OCI-LY7 (cell line): ENCODE data around the gene HAGHL. TPM values are rescaled to one million over a fixed set of nuclear protein-coding genes. Genes with fewer than 3 reads are reported as not detected.
A peak's percentile ranks its signal among the peaks of the same experiment; 100 is the strongest.

Experiments
- BruUV-seq: library from RNA; stranded (reverse); fragments of 400-500 nt; replicated peaks from 2 replicates; lab custom pipeline; 2021; lab: Mats Ljungman, UMichigan
- CTCF ChIA-PET: fragments of 300-600 bp; sonication (Branson Sonifier 250); formaldehyde crosslinking; loops from one replicate; lab custom pipeline; 2022; ENCODE audit warnings: antibody characterized with exemption; ENCODE audit not compliant: unreplicated experiment; lab: Charles Lee
- POLR2A ChIA-PET: fragments of 300-600 bp; sonication (Branson Sonifier 250); formaldehyde crosslinking; loops from one replicate; lab custom pipeline; 2022; ENCODE audit warnings: antibody characterized with exemption; lab: Charles Lee
- DNase-seq: peaks from one replicate; pipeline ENCODE4 v3.0.0-alpha.2; 2015; ENCODE audit warnings: low spot score
- H2AFZ ChIP-seq: fragments of 200-600 bp; sonication (generic), shearing (Covaris generic); 2 replicates; pipeline ENCODE4 v1.6.1; 2014; ENCODE audit warnings: mild to moderate bottlenecking, antibody characterized with exemption, low read length, moderate library complexity
- H3K27ac ChIP-seq: fragments of 200-600 bp; sonication (generic); 2 replicates; pipeline ENCODE4 v1.5.1; 2014; ENCODE audit warnings: mixed run types, low read depth, mild to moderate bottlenecking, moderate library complexity, low read length, inconsistent platforms; ENCODE audit not compliant: poor library complexity, severe bottlenecking
- H3K36me3 ChIP-seq: fragments of 200-600 bp; sonication (generic); 2 replicates; pipeline ENCODE4 v1.6.1; 2014; ENCODE audit warnings: mild to moderate bottlenecking, antibody characterized with exemption, low read length, moderate library complexity, mixed read lengths; ENCODE audit not compliant: insufficient read depth
- H3K4me1 ChIP-seq: fragments of 200-600 bp; sonication (generic); 2 replicates; pipeline ENCODE4 v1.5.1; 2014; ENCODE audit warnings: mild to moderate bottlenecking, low read length; ENCODE audit not compliant: insufficient read depth, poor library complexity, severe bottlenecking
- H3K4me2 ChIP-seq: fragments of 200-600 bp; sonication (generic); 2 replicates; pipeline ENCODE4 v1.6.1; 2014; ENCODE audit warnings: mild to moderate bottlenecking, low read length
- H3K4me3 ChIP-seq: fragments of 200-600 bp; sonication (generic); 2 replicates; pipeline ENCODE4 v1.5.1; 2014; ENCODE audit warnings: mild to moderate bottlenecking, low read depth, low read length; ENCODE audit not compliant: poor library complexity, severe bottlenecking
- H3K79me2 ChIP-seq: fragments of 200-600 bp; sonication (generic); 2 replicates; pipeline ENCODE4 v1.6.1; 2016; ENCODE audit warnings: low read depth, mild to moderate bottlenecking, low read length, moderate library complexity, mixed read lengths; ENCODE audit not compliant: insufficient read depth
- H3K9me2 ChIP-seq: fragments of 200-600 bp; sonication (generic); 2 replicates; pipeline ENCODE4 v1.6.1; 2016; ENCODE audit warnings: mild to moderate bottlenecking, low read length, mixed read lengths; ENCODE audit not compliant: insufficient read depth
- H3K9me3 ChIP-seq: fragments of 200-600 bp; sonication (generic); 2 replicates; pipeline ENCODE4 v1.6.1; 2014; ENCODE audit warnings: mild to moderate bottlenecking, mixed run types, low read length, mixed read lengths
- H4K20me1 ChIP-seq: fragments of 200-600 bp; sonication (generic); 2 replicates; pipeline ENCODE4 v1.6.1; 2014; ENCODE audit warnings: mild to moderate bottlenecking, antibody characterized with exemption, low read length, moderate library complexity, mixed read lengths; ENCODE audit not compliant: insufficient read depth
- EZH2phosphoT487 ChIP-seq: fragments of 200-600 bp; sonication (generic); IDR thresholded peaks from 2 replicates; pipeline ENCODE4 v1.6.1; 2018; ENCODE audit warnings: low read depth, borderline replicate concordance, mild to moderate bottlenecking, mixed run types, antibody characterized with exemption, low read length, moderate library complexity, mixed read lengths
- intact Hi-C: fragments of 100-400 bp; cut with micrococcal nuclease; formaldehyde crosslinking; loops from one replicate; pipeline ENCODE4 v1.10.0; 2022; ENCODE audit not compliant: unreplicated experiment
- total RNA-seq, 2 experiments: library from RNA; depleted of rRNA in 1 of 2; stranded (reverse); fragments of >200 nt in 1 of 2; shearing (Covaris generic) in 1 of 2; gene quantifications; 2 replicates each; pipeline ENCODE4 v1.2.3, GENCODE V29; 2014 to 2022
- TF ChIP-seq, protein P1 (sequence below): fragments of 200-600 bp; sonication (generic); conservative IDR thresholded peaks from 2 replicates; pipeline ENCODE4 v1.5.1; 2014; ENCODE audit warnings: mild to moderate bottlenecking, antibody characterized with exemption, low read length, moderate library complexity, mixed read lengths

Gene HAGHL
- total RNA-seq, 2 experiments from 2014 or later: 30.8 to 57.9 TPM

DNA sequence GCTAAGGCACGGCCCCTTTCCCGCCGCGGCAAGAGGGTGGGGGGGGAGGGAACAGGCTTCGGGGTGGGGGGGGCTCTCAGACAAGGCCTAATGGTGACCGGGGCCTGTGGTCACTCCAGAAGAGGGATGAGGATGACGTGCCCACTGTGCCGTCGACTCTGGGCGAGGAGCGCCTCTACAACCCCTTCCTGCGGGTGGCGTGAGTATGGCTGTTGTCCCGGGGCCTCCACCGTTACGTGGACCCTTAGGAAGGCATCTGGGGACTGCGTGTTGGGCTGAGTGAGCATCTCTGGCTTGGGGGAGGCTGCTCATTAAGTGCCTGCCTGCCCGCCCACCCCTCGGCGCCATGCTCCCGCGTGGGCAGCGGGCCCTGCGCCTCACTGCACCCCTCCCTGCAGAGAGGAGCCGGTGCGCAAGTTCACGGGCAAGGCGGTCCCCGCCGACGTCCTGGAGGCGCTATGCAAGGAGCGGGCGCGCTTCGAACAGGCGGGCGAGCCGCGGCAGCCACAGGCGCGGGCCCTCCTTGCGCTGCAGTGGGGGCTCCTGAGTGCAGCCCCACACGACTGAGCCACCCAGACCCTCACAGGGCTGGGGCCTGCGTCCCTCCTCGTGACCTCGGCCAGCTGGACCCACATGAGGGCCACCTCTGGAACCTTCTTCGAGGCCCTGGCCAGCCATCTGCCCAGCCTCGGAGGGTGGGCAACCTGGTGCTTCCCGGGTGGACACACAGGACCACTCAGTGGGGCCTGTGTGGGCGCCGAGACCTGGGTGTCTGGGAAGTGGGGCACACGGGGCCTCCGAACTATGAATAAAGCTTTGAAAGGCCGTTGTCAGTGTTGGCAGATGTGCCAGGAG is 2.2 kb downstream of the HAGHL start:
- H3K4me1 ChIP-seq: peaks cover 22% of the 10 kb centered on the region
- H3K4me3 ChIP-seq: no peak overlapping the region
- no peak for DNase-seq
- no peak overlapping the region for H2AFZ ChIP-seq
- no peaks in the 10 kb centered on the region for H3K79me2 ChIP-seq
- H3K27ac ChIP-seq: peak overlapping the region; percentile 71
- intact Hi-C loops: no loop called here
- peaks cover 47% of the 10 kb centered on the region for H3K36me3 ChIP-seq
- TSS peak; percentile 66 for BruUV-seq
- POLR2A ChIA-PET: interaction anchor here (1.2 to 1.3 kb wide), 2 partner anchors 8 kb away, joined by 4 to 8 read pairs; partner anchors contain the start of gene ANTKMT
- H4K20me1 ChIP-seq: no peaks in the 10 kb centered on the region
- H3K4me2 ChIP-seq: peak overlapping the region; percentile 100; the same call in 1 of the 2 replicates
- no peaks in the 10 kb centered on the region for H3K9me3 ChIP-seq
- CTCF ChIA-PET: no interaction called here
- TF ChIP-seq EZH2phosphoT487: no peak
- TF ChIP-seq, protein P1, sequence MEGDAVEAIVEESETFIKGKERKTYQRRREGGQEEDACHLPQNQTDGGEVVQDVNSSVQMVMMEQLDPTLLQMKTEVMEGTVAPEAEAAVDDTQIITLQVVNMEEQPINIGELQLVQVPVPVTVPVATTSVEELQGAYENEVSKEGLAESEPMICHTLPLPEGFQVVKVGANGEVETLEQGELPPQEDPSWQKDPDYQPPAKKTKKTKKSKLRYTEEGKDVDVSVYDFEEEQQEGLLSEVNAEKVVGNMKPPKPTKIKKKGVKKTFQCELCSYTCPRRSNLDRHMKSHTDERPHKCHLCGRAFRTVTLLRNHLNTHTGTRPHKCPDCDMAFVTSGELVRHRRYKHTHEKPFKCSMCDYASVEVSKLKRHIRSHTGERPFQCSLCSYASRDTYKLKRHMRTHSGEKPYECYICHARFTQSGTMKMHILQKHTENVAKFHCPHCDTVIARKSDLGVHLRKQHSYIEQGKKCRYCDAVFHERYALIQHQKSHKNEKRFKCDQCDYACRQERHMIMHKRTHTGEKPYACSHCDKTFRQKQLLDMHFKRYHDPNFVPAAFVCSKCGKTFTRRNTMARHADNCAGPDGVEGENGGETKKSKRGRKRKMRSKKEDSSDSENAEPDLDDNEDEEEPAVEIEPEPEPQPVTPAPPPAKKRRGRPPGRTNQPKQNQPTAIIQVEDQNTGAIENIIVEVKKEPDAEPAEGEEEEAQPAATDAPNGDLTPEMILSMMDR: no peak
- H3K9me2 ChIP-seq: no peaks in the 10 kb centered on the region

DNA sequence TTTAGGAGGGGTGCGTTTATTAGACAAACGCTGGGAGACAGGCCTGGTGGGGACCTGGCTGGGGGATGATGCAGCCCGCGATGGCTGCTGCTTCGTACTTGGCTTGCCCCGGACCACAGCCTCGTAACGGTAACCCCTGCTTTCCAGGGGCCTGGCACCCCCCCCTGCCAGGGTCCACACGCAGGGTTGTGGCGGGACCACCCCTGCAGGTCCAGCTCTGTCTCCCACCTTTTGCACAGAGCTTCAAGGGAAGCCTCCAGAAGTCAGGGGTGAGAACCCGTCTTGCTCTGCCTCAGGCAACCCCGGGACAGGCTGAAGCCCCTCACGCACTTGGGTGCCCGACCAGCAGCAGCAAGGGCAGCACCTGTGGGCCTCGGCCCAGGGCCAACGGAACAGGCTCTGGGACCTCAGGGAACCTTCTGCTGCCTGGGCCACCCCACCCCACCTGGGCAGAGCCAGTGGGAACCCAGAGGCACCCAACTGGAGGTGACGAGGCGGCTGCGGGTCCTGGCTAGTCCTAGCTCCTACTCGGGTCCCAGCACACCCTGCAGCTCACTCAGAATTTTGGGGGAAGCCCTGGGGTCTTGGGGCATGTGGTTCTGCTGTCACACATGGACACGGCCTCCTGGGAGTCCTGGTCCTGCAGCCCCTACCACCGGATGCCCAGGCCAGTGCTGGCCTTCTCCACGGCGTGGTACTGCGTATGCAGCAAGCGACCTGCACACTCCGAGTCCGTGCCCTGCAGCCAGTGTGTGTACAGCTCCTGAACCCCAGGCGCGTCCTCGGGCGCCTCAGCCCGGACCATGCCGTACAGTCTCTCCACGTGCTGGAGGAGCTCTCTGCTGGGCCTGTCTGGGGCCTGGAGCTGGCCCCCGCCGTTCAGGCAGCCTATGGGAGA is 3.1 kb downstream of the HAGHL start:
- Histone ChIP-seq H3K79me2 (no peaks in the 10 kb centered on the region), H3K9me2 (no peaks in the 10 kb centered on the region), H3K27ac (no peak overlapping the region), H4K20me1 (no peaks in the 10 kb centered on the region), H3K36me3 (peaks cover 56% of the 10 kb centered on the region), H3K4me2 (no peak overlapping the region), H3K4me1 (peaks cover 13% of the 10 kb centered on the region), H2AFZ (no peak overlapping the region), H3K4me3 (no peak overlapping the region), H3K9me3 (no peaks in the 10 kb centered on the region)
- ChIA-PET CTCF (no interaction called here), POLR2A (interaction anchor here (1.3 kb wide), 1 partner anchor 9 kb away, joined by 4 read pairs; the partner anchor contains the start of gene ANTKMT)
- DNase-seq: no peak
- TF ChIP-seq EZH2phosphoT487: no peak
- TF ChIP-seq, protein P1: no peak
- BruUV-seq: no TSS peak
- intact Hi-C loops: no loop called here
